Activated CD4-positive, alpha-beta T cell treated with anti-CD3 and anti-CD28 coated beads, Interleukin-2, amount 10 ng/mL, durations not matched to agents 7 days and 5 days (primary cell): ENCODE data around the gene ARSB. TPM values are rescaled to one million over a fixed set of nuclear protein-coding genes. Genes with fewer than 3 reads are reported as not detected.

Source experiments
- CTCF ChIA-PET: fragments of 350-600 bp; sonication (Branson Sonifier 250); formaldehyde crosslinking; loops from one replicate; lab custom pipeline; 2021; ENCODE audit warnings: antibody characterized with exemption; lab: Charles Lee
- POLR2A ChIA-PET: fragments of 350-600 bp; sonication (Branson Sonifier 250); formaldehyde crosslinking; loops from one replicate; lab custom pipeline; 2021; ENCODE audit warnings: antibody characterized with exemption; lab: Charles Lee
- DNase-seq: peaks from one replicate; pipeline ENCODE4 v3.0.0-alpha.2; 2020
- H3K27ac Mint-ChIP-seq: one replicate; pipeline ENCODE4 v1.8.0; 2021; ENCODE audit warnings: mild to moderate bottlenecking, moderate library complexity, mixed read lengths
- H3K27me3 Mint-ChIP-seq: one replicate; pipeline ENCODE4 v1.8.0; 2021; ENCODE audit warnings: mixed read lengths
- H3K36me3 Mint-ChIP-seq: one replicate; pipeline ENCODE4 v1.8.0; 2021; ENCODE audit warnings: low read depth, mixed read lengths
- H3K4me1 Mint-ChIP-seq: one replicate; pipeline ENCODE4 v1.8.0; 2021; ENCODE audit warnings: mixed read lengths
- H3K4me3 Mint-ChIP-seq: one replicate; pipeline ENCODE4 v1.8.0; 2021; ENCODE audit warnings: mild to moderate bottlenecking, moderate library complexity, mixed read lengths
- H3K9me3 Mint-ChIP-seq: one replicate; pipeline ENCODE4 v1.8.0; 2021; ENCODE audit warnings: mixed read lengths
- total RNA-seq, 2 experiments: library from RNA; stranded (reverse); gene quantifications; one replicate each; pipeline ENCODE4 v1.2.3, GENCODE V29; 2021

The ARSB gene
- total RNA-seq, 2 experiments from 2014 or later, result 10.4 to 11.5 TPM

- no peak overlapping the region for H3K27ac Mint-ChIP-seq
- H3K27me3 Mint-ChIP-seq, result no peaks in the 10 kb centered on the region
- H3K4me3 Mint-ChIP-seq, result no peak overlapping the region
- no peak for DNase-seq
- ChIA-PET CTCF (interaction anchor here (1.1 kb wide), 1 partner anchor 12 kb away, joined by 3 read pairs; no protein-coding TSS in a partner anchor), POLR2A (no interaction called here)
- peaks cover 11% of the 10 kb centered on the region for H3K9me3 Mint-ChIP-seq
- H3K36me3 Mint-ChIP-seq, result peaks cover 16% of the 10 kb centered on the region
- H3K4me1 Mint-ChIP-seq, result peaks cover 10% of the 10 kb centered on the region
These were observed 187.0 kb downstream of the ARSB start for GRCh38 chr5:78797936-78798672.

GRCh38 chr5:78795757-78796156 lies 189.4 kb downstream of the ARSB start:
- Mint-ChIP-seq H3K4me3 (no peak overlapping the region), H3K27me3 (no peaks in the 10 kb centered on the region), H3K27ac (no peak overlapping the region), H3K36me3 (peaks cover 7% of the 10 kb centered on the region), H3K4me1 (peaks cover 10% of the 10 kb centered on the region), H3K9me3 (peaks cover 3% of the 10 kb centered on the region)
- no peak for DNase-seq
- ChIA-PET POLR2A (interaction anchor here (0.6 kb wide), 1 partner anchor 17 kb away, joined by 3 read pairs; no protein-coding TSS in a partner anchor), CTCF (interaction anchor here (1.3 kb wide), 1 partner anchor 18 kb away, joined by 3 read pairs; no protein-coding TSS in a partner anchor)

GRCh38 chr5:78794693-78795215 lies 190.4 kb downstream of the ARSB start:
- POLR2A ChIA-PET, result no interaction called here
- no peaks in the 10 kb centered on the region for H3K9me3 Mint-ChIP-seq
- DNase-seq, result no peak
- H3K4me1 Mint-ChIP-seq, result peaks cover 10% of the 10 kb centered on the region
- CTCF ChIA-PET, result interaction anchor here (1.3 kb wide), 1 partner anchor 17 kb away, joined by 3 read pairs; no protein-coding TSS in a partner anchor
- no peak overlapping the region for H3K27ac Mint-ChIP-seq
- H3K4me3 Mint-ChIP-seq, result no peak overlapping the region
- H3K27me3 Mint-ChIP-seq, result no peaks in the 10 kb centered on the region
- H3K36me3 Mint-ChIP-seq, result peaks cover 4% of the 10 kb centered on the region

- H3K27me3 Mint-ChIP-seq, result no peaks in the 10 kb centered on the region
- POLR2A ChIA-PET, result no interaction called here
- peaks cover 10% of the 10 kb centered on the region for H3K4me1 Mint-ChIP-seq
- DNase-seq, result no peak
- H3K9me3 Mint-ChIP-seq, result no peaks in the 10 kb centered on the region
- peaks cover 4% of the 10 kb centered on the region for H3K36me3 Mint-ChIP-seq
- H3K27ac Mint-ChIP-seq, result no peak overlapping the region
- no peak overlapping the region for H3K4me3 Mint-ChIP-seq
- CTCF ChIA-PET, result interaction anchor here (1.3 kb wide), 1 partner anchor 17 kb away, joined by 3 read pairs; no protein-coding TSS in a partner anchor
These were observed 191.0 kb downstream of the ARSB start for GRCh38 chr5:78793907-78794662.

GRCh38 chr5:78792345-78793055 lies 192.6 kb downstream of the ARSB start:
- no peak overlapping the region for H3K4me3 Mint-ChIP-seq
- H3K27ac Mint-ChIP-seq, result no peak overlapping the region
- ChIA-PET CTCF (interaction anchor here (0.6 to 1.0 kb wide), 4 partner anchors 14 to 112 kb away, joined by 3 read pairs; no protein-coding TSS in a partner anchor), POLR2A (no interaction called here)
- H3K36me3 Mint-ChIP-seq, result peaks cover 4% of the 10 kb centered on the region
- no peak for DNase-seq
- no peaks in the 10 kb centered on the region for H3K27me3 Mint-ChIP-seq
- no peaks in the 10 kb centered on the region for H3K9me3 Mint-ChIP-seq
- peaks cover 10% of the 10 kb centered on the region for H3K4me1 Mint-ChIP-seq

- Mint-ChIP-seq H3K27ac (no peak overlapping the region), H3K27me3 (no peaks in the 10 kb centered on the region), H3K4me1 (peaks cover 6% of the 10 kb centered on the region), H3K36me3 (no peaks in the 10 kb centered on the region), H3K4me3 (no peak overlapping the region), H3K9me3 (no peaks in the 10 kb centered on the region)
- CTCF ChIA-PET, result interaction anchor here (0.7 kb wide), 1 partner anchor 22 kb away, joined by 3 read pairs; no protein-coding TSS in a partner anchor
- DNase-seq, result no peak
- POLR2A ChIA-PET, result no interaction called here
These were observed 193.5 kb downstream of the ARSB start for GRCh38 chr5:78791501-78792100.

- H3K9me3 Mint-ChIP-seq, result no peaks in the 10 kb centered on the region
- ChIA-PET CTCF (no interaction called here), POLR2A (no interaction called here)
- DNase-seq, result no peak
- H3K4me3 Mint-ChIP-seq, result no peak overlapping the region
- peaks cover 2% of the 10 kb centered on the region for H3K4me1 Mint-ChIP-seq
- no peak overlapping the region for H3K27ac Mint-ChIP-seq
- no peaks in the 10 kb centered on the region for H3K36me3 Mint-ChIP-seq
- no peaks in the 10 kb centered on the region for H3K27me3 Mint-ChIP-seq
These were observed 197.3 kb downstream of the ARSB start for GRCh38 chr5:78787783-78788182.

GRCh38 chr5:78785454-78785853 lies 199.7 kb downstream of the ARSB start:
- H3K9me3 Mint-ChIP-seq, result no peaks in the 10 kb centered on the region
- no peak overlapping the region for H3K4me3 Mint-ChIP-seq
- H3K36me3 Mint-ChIP-seq, result peaks cover 8% of the 10 kb centered on the region
- no peak overlapping the region for H3K27ac Mint-ChIP-seq
- peaks cover 2% of the 10 kb centered on the region for H3K4me1 Mint-ChIP-seq
- ChIA-PET CTCF (no interaction called here), POLR2A (no interaction called here)
- no peaks in the 10 kb centered on the region for H3K27me3 Mint-ChIP-seq
- no peak for DNase-seq

- Mint-ChIP-seq H3K4me3 (no peak overlapping the region), H3K27me3 (no peaks in the 10 kb centered on the region), H3K4me1 (peaks cover 2% of the 10 kb centered on the region), H3K9me3 (no peaks in the 10 kb centered on the region), H3K36me3 (peaks cover 15% of the 10 kb centered on the region), H3K27ac (no peak overlapping the region)
- ChIA-PET CTCF (no interaction called here), POLR2A (no interaction called here)
- DNase-seq, result no peak
These were observed 201.5 kb downstream of the ARSB start for GRCh38 chr5:78783434-78784130.

GRCh38 chr5:78782728-78783127 lies 202.4 kb downstream of the ARSB start:
- no peak overlapping the region for H3K27ac Mint-ChIP-seq
- no peak for DNase-seq
- H3K9me3 Mint-ChIP-seq, result no peaks in the 10 kb centered on the region
- POLR2A ChIA-PET, result no interaction called here
- peaks cover 18% of the 10 kb centered on the region for H3K36me3 Mint-ChIP-seq
- CTCF ChIA-PET, result no interaction called here
- no peak overlapping the region for H3K4me3 Mint-ChIP-seq
- no peaks in the 10 kb centered on the region for H3K27me3 Mint-ChIP-seq
- peaks cover 2% of the 10 kb centered on the region for H3K4me1 Mint-ChIP-seq

GRCh38 chr5:78781611-78782286 lies 203.4 kb downstream of the ARSB start:
- CTCF ChIA-PET, result no interaction called here
- peaks cover 18% of the 10 kb centered on the region for H3K36me3 Mint-ChIP-seq
- no peaks in the 10 kb centered on the region for H3K27me3 Mint-ChIP-seq
- no peak for DNase-seq
- H3K4me3 Mint-ChIP-seq, result no peak overlapping the region
- peaks cover 2% of the 10 kb centered on the region for H3K4me1 Mint-ChIP-seq
- H3K27ac Mint-ChIP-seq, result no peak overlapping the region
- H3K9me3 Mint-ChIP-seq, result no peaks in the 10 kb centered on the region
- POLR2A ChIA-PET, result no interaction called here
